Activated naive CD4-positive, alpha-beta T cell treated with anti-CD3 and anti-CD28 coated beads, Interleukin-2, amount 10 ng/mL, durations not matched to agents 7 days and 5 days (primary cell): ENCODE data around the gene FCAR.
A peak's percentile ranks its signal among the peaks of the same experiment; 100 is the strongest.
"Not testable (repeated sequence)": the region's sequence is repeated elsewhere in the genome, so short reads cannot be mapped to it uniquely, and the experiment has no call there.

ENCODE experiments used
- CTCF ChIA-PET: fragments of 350-600 bp; sonication (Branson Sonifier 250); formaldehyde crosslinking; loops from one replicate; lab custom pipeline; 2021; ENCODE audit warnings: antibody characterized with exemption; lab: Charles Lee
- DNase-seq: peaks from one replicate; pipeline ENCODE4 v3.0.0-alpha.2; 2020
- H3K27ac Mint-ChIP-seq: one replicate; pipeline ENCODE4 v1.8.0; 2021; ENCODE audit warnings: mild to moderate bottlenecking, moderate library complexity, mixed read lengths
- H3K27me3 Mint-ChIP-seq: one replicate; pipeline ENCODE4 v1.8.0; 2021; ENCODE audit warnings: mild to moderate bottlenecking, mixed read lengths
- H3K36me3 Mint-ChIP-seq: one replicate; pipeline ENCODE4 v1.8.0; 2021; ENCODE audit warnings: mixed read lengths
- H3K4me1 Mint-ChIP-seq: one replicate; pipeline ENCODE4 v1.8.0; 2021; ENCODE audit warnings: mixed read lengths
- H3K4me3 Mint-ChIP-seq: one replicate; pipeline ENCODE4 v1.8.0; 2021; ENCODE audit warnings: mild to moderate bottlenecking, moderate library complexity, mixed read lengths
- H3K9me3 Mint-ChIP-seq: one replicate; pipeline ENCODE4 v1.8.0; 2021; ENCODE audit warnings: mixed read lengths

FCAR gene

GRCh38 chr19:54873990-54874389 lies at the start of gene FCAR:
FCAR (plus strand) TSS chr19:54874235; CDS start chr19:54874290, 55 bp downstream.
- no peak within 1 kb of the TSS for H3K4me3 Mint-ChIP-seq
- CTCF ChIA-PET: no interaction called here
- no peak for DNase-seq

DNA sequence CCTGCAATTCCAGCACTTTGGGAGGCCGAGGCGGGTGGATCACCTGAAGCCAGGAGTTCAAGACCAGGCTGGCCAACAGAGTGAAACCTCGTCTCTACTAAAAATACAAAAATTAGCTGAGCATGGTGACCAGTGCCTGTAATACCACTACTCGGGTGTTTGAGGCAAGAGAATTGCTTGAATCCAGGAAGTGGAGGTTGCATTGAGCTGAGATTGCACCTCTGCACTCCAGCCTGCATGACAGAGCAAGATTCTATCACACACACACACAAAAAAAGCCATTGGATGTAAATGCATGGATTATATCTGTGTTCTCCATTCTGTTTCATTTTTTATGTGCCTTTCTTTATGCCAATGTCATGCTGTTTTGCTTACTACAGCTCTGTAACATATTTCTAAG lies 49.6 kb upstream of the FCAR start:
- H3K36me3 Mint-ChIP-seq, H3K4me3 Mint-ChIP-seq, H3K27ac Mint-ChIP-seq, H3K9me3 Mint-ChIP-seq, H3K27me3 Mint-ChIP-seq, H3K4me1 Mint-ChIP-seq, CTCF ChIA-PET, DNase-seq: not testable (repeated sequence)

More at GRCh38 chr19:54873990-54874389, at the start of gene FCAR:
- Mint-ChIP-seq H3K4me1 (peaks cover 3% of the 10 kb centered on the region), H3K36me3 (no peaks in the 10 kb centered on the region), H3K9me3 (no peaks in the 10 kb centered on the region), H3K27me3 (peaks cover 12% of the 10 kb centered on the region), H3K27ac (no peak within 1 kb of the TSS)

DNA sequence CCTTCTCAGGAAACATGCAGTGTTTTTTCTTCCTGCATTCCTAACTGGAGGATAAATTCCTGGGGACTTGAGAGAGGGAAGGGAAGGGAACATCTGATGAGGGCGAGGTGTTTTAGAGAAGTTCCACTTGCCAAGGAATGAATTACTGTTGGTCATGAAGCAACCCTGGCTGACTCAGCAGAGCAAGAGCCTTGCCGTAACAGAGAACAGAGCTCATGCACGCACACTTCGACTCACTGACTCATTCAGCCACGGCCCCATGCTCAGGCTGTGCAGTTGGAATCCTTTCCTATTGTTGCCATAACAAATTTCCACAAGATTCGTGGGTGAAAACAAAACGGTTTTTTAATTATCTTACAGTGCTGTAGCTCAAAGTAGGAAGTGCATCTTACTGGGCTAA lies 48.7 kb upstream of the FCAR start:
- H3K9me3 Mint-ChIP-seq, H3K27ac Mint-ChIP-seq, CTCF ChIA-PET, H3K27me3 Mint-ChIP-seq, H3K4me3 Mint-ChIP-seq, H3K4me1 Mint-ChIP-seq, DNase-seq, H3K36me3 Mint-ChIP-seq: not testable (repeated sequence)

DNA sequence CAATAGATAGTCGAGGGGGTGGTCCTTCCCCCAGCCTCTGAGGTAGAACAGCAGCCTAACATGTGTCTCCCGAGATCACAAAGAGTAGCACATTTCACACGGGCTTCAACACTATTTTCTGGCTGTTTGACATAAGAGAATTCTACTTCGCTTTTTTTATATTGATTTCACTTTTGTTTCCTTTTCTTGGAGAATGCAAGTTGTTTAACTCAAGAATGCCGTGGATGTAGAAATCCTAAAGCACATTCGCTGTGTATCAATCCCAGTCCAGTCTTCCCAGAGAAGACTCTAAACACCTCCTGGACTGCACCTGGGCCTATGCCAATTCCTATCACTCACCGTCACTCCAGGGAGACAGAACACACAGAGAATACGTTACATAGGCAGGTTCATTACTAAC lies 46.0 kb upstream of the FCAR start:
- H3K27ac Mint-ChIP-seq, H3K27me3 Mint-ChIP-seq, CTCF ChIA-PET, H3K36me3 Mint-ChIP-seq, DNase-seq, H3K4me1 Mint-ChIP-seq, H3K9me3 Mint-ChIP-seq, H3K4me3 Mint-ChIP-seq: not testable (repeated sequence)

DNA sequence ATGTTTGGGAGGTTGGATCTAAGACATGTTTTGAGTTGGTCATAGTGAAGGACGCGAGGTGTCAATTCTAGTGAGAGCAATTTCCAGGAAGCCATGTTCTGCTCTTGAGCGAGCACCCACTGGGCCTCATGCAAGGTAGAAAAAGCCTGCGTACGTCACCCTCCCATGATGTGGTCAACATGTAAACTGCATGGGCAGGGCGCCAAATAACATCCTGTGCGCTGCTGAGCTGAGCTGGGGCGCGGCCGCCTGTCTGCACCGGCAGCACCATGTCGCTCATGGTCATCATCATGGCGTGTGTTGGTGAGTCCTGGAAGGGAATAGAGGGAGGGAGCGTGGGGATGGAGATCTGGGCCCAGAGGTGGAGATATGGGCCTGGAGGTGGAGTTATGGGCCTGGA lies 41.5 kb upstream of the FCAR start, which contains the start of gene KIR2DS4:
Gene KIR2DS4 (plus strand): TSS at position 181 of the 400 bp plus-strand sequence.
- CTCF ChIA-PET, DNase-seq, H3K36me3 Mint-ChIP-seq, H3K4me3 Mint-ChIP-seq, H3K27me3 Mint-ChIP-seq, H3K4me1 Mint-ChIP-seq, H3K9me3 Mint-ChIP-seq: not testable (repeated sequence)
- peak within 1 kb of the TSS; percentile 50 for H3K27ac Mint-ChIP-seq

- H3K9me3 Mint-ChIP-seq, H3K36me3 Mint-ChIP-seq, H3K4me3 Mint-ChIP-seq, H3K27me3 Mint-ChIP-seq, H3K27ac Mint-ChIP-seq, H3K4me1 Mint-ChIP-seq, DNase-seq, CTCF ChIA-PET: not testable (repeated sequence)
Measured at GRCh38 chr19:54835126-54835525, 38.9 kb upstream of the FCAR start.

DNA sequence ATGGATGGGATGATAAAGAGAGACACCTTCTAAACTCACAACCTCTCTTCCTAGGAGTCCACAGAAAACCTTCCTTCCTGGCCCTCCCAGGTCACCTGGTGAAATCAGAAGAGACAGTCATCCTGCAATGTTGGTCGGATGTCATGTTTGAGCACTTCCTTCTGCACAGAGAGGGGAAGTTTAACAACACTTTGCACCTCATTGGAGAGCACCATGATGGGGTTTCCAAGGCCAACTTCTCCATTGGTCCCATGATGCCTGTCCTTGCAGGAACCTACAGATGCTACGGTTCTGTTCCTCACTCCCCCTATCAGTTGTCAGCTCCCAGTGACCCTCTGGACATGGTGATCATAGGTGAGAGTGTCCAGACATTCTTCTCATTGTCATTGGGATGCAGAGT lies 36.5 kb upstream of the FCAR start:
- CTCF ChIA-PET, H3K4me3 Mint-ChIP-seq, H3K9me3 Mint-ChIP-seq, DNase-seq, H3K27me3 Mint-ChIP-seq, H3K27ac Mint-ChIP-seq, H3K36me3 Mint-ChIP-seq, H3K4me1 Mint-ChIP-seq: not testable (repeated sequence)

GRCh38 chr19:54843171-54843570 lies 30.9 kb upstream of the FCAR start:
- H3K27ac Mint-ChIP-seq, H3K27me3 Mint-ChIP-seq, H3K9me3 Mint-ChIP-seq, H3K4me1 Mint-ChIP-seq, DNase-seq, H3K4me3 Mint-ChIP-seq, CTCF ChIA-PET, H3K36me3 Mint-ChIP-seq: not testable (repeated sequence)

DNA sequence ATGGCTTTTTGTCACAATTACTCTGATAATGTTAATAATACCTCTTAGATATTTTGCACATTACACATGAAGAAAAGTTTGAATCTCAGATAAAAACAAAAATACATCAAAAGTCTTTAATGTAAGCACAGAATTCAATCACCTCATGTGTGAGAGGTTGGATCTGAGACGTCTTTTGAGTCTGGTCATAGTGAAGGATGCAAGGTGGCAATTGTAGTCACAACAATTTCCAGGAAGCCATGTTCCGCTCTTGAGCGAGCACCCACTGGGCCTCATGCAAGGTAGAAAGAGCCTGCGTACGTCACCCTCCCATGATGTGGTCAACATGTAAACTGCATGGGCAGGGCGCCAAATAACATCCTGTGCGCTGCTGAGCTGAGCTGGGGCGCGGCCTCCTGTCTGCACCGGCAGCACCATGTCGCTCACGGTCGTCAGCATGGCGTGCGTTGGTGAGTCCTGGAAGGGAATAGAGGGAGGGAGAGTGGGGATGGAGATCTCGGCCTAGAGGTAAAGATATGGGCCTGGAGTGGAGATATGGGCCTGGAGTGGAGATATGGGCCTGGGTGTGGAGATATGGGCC lies 23.9 kb upstream of the FCAR start, which contains the start of gene KIR3DL2:
Gene KIR3DL2 (plus strand): TSS at position 383 of the 580 bp plus-strand sequence. CDS start 33 bp downstream, at position 416.
- CTCF ChIA-PET, H3K4me1 Mint-ChIP-seq, DNase-seq, H3K27ac Mint-ChIP-seq, H3K36me3 Mint-ChIP-seq: not testable (repeated sequence)
- H3K9me3 Mint-ChIP-seq: peaks cover 10% of the 10 kb centered on the region
- H3K4me3 Mint-ChIP-seq: peak within 1 kb of the TSS; percentile 22
- peaks cover 11% of the 10 kb centered on the region for H3K27me3 Mint-ChIP-seq

GRCh38 chr19:54850930-54851329 lies 23.1 kb upstream of the FCAR start:
- H3K36me3 Mint-ChIP-seq: no peaks in the 10 kb centered on the region
- peaks cover 8% of the 10 kb centered on the region for H3K4me1 Mint-ChIP-seq
- no peak for DNase-seq
- CTCF ChIA-PET: no interaction called here
- peaks cover 9% of the 10 kb centered on the region for H3K9me3 Mint-ChIP-seq
- peaks cover 18% of the 10 kb centered on the region for H3K27me3 Mint-ChIP-seq
- H3K27ac Mint-ChIP-seq: no peak overlapping the region
- H3K4me3 Mint-ChIP-seq: no peak overlapping the region

DNA sequence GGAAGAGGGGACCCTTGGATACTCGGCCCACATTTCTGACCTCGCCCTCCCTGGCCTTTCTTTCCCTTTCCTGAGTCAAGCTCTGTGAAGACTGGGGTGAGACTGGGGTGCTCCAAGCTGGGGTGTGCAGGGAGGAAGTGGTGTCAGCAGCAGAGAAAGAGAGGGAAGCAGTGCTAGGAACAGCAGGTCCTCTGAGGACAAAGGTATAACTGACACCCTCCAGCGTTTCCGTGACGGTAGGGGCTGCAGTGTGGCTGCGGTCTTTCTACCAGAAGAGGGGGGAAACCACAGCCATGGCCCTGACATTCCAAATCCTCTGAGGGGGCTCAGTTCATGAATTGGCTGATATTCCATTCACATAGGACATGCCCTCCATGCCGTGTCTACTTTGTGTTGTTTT lies 22.7 kb upstream of the FCAR start:
- CTCF ChIA-PET: no interaction called here
- Mint-ChIP-seq H3K36me3 (no peaks in the 10 kb centered on the region), H3K27me3 (peaks cover 18% of the 10 kb centered on the region), H3K27ac (peak overlapping the region; percentile 58), H3K4me1 (peaks cover 8% of the 10 kb centered on the region), H3K4me3 (no peak overlapping the region), H3K9me3 (peaks cover 7% of the 10 kb centered on the region)
- no peak for DNase-seq

GRCh38 chr19:54855241-54855640 lies 18.8 kb upstream of the FCAR start:
- H3K36me3 Mint-ChIP-seq, H3K4me3 Mint-ChIP-seq, H3K27ac Mint-ChIP-seq, CTCF ChIA-PET, H3K9me3 Mint-ChIP-seq, H3K4me1 Mint-ChIP-seq, DNase-seq: not testable (repeated sequence)
- H3K27me3 Mint-ChIP-seq: peaks cover 15% of the 10 kb centered on the region

GRCh38 chr19:54858476-54858875 lies 15.6 kb upstream of the FCAR start:
- DNase-seq, H3K9me3 Mint-ChIP-seq, H3K27me3 Mint-ChIP-seq, H3K36me3 Mint-ChIP-seq, H3K4me3 Mint-ChIP-seq, H3K27ac Mint-ChIP-seq, CTCF ChIA-PET, H3K4me1 Mint-ChIP-seq: not testable (repeated sequence)

DNA sequence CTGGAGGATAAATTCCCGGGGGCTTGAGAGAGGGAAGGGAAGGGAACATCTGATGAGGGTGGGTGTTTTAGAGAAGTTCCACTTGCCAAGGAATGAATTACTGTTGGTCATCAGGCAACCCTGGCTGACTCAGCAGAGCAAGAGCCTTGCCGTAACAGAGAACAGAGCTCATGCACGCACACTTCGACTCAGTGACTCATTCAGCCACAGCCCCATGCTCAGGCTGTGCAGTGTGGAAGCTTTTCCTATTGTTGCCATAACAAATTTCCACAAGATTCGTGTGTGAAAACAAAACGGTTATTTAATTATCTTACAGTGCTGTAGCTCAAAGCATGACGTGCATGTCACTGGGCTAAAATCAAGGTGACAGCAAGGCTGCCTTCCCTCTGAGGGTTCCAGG lies 14.6 kb upstream of the FCAR start:
- H3K27ac Mint-ChIP-seq, DNase-seq, CTCF ChIA-PET, H3K9me3 Mint-ChIP-seq, H3K4me1 Mint-ChIP-seq, H3K4me3 Mint-ChIP-seq, H3K36me3 Mint-ChIP-seq, H3K27me3 Mint-ChIP-seq: not testable (repeated sequence)

DNA sequence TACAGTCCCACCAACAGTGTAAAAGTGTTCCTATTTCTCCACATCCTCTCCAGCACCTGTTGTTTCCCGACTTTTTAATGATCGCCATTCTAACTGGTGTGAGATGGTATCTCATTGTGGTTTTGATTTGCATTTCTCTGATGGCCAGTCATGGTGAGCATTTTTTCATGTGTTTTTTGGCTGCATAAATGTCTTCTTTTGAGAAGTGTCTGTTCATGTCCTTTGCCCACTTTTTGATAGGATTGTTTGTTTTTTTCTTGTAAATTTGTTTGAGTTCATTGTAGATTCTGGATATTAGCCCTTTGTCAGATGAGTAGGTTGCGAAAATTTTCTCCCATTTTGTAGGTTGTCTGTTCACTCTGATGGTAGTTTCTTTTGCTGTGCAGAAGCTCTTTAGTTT lies 10.6 kb upstream of the FCAR start:
- H3K4me1 Mint-ChIP-seq, H3K4me3 Mint-ChIP-seq, H3K27me3 Mint-ChIP-seq, H3K27ac Mint-ChIP-seq, H3K36me3 Mint-ChIP-seq, H3K9me3 Mint-ChIP-seq, DNase-seq, CTCF ChIA-PET: not testable (repeated sequence)

GRCh38 chr19:54871696-54872095 lies 2.3 kb upstream of the FCAR start:
- no peak overlapping the region for H3K4me3 Mint-ChIP-seq
- no peaks in the 10 kb centered on the region for H3K9me3 Mint-ChIP-seq
- peaks cover 6% of the 10 kb centered on the region for H3K27me3 Mint-ChIP-seq
- H3K36me3 Mint-ChIP-seq: no peaks in the 10 kb centered on the region
- H3K27ac Mint-ChIP-seq: no peak overlapping the region
- H3K4me1 Mint-ChIP-seq: peaks cover 3% of the 10 kb centered on the region
- CTCF ChIA-PET: no interaction called here
- DNase-seq: no peak
